Right atrium auricular region (tissue), 2 donors: ENCODE measurements around the gene STK32B. TPM values are rescaled to one million over a fixed set of nuclear protein-coding genes. Genes with fewer than 3 reads are reported as not detected.
"Not testable (repeated sequence)": the region's sequence is repeated elsewhere in the genome, so short reads cannot be mapped to it uniquely, and the experiment has no call there.

Source experiments
- DNase-seq: peaks from one replicate; pipeline ENCODE4 v3.0.0-alpha.2; 2019; ENCODE audit warnings: low spot score
- H3K27ac ChIP-seq, 2 donors: fragments of 200-600 bp; sonication (generic); 1 replicate in 1 of 2; 2 replicates in 1 of 2; pipeline ENCODE4 v1.5.1; 2016 to 2019
- H3K27me3 ChIP-seq, 2 donors: fragments of 200-600 bp; sonication (generic); one replicate each; pipeline versions ENCODE4 v1.5.1 to v1.6.0; 2017 to 2019
- H3K36me3 ChIP-seq: fragments of 200-600 bp; sonication (generic); one replicate; pipeline ENCODE4 v1.5.1; 2016
- H3K4me1 ChIP-seq, 2 donors: fragments of 200-600 bp; sonication (generic); one replicate each; pipeline versions ENCODE4 v1.5.1 to v1.6.0; 2017 to 2019
- H3K4me3 ChIP-seq, 2 donors: fragments of 200-600 bp; sonication (generic); 1 replicate in 1 of 2; 2 replicates in 1 of 2; pipeline ENCODE4 v1.5.1; 2017 to 2019; ENCODE audit warnings: mild to moderate bottlenecking in 1 of 2, moderate library complexity in 1 of 2
- H3K9me3 ChIP-seq, 2 donors: fragments of 200-600 bp; sonication (generic); one replicate each; pipeline ENCODE4 v1.5.1; 2019
- total RNA-seq, 2 donors: library from RNA; depleted of rRNA; stranded (reverse); fragments of >200 nt; gene quantifications; one replicate each; pipeline ENCODE4 v1.1.0, GENCODE V29; 2016
- TF ChIP-seq, protein P1 (sequence below), 2 donors: fragments of 200-600 bp; sonication (generic); IDR thresholded peaks; one replicate each; pipeline ENCODE4 v1.5.1; 2019; ENCODE audit warnings: antibody characterized with exemption in 2 of 2

The STK32B gene
- total RNA-seq, 2 donors from 2014 or later, result 0.31 to 0.59 TPM

- Histone ChIP-seq H3K9me3 (no peaks in the 10 kb centered on the region), H3K27me3 (no peaks in the 10 kb centered on the region), H3K36me3 (no peaks in the 10 kb centered on the region), H3K4me3 (no peak overlapping the region), H3K27ac (no peak overlapping the region), H3K4me1 (no peaks in the 10 kb centered on the region)
- TF ChIP-seq, protein P1, sequence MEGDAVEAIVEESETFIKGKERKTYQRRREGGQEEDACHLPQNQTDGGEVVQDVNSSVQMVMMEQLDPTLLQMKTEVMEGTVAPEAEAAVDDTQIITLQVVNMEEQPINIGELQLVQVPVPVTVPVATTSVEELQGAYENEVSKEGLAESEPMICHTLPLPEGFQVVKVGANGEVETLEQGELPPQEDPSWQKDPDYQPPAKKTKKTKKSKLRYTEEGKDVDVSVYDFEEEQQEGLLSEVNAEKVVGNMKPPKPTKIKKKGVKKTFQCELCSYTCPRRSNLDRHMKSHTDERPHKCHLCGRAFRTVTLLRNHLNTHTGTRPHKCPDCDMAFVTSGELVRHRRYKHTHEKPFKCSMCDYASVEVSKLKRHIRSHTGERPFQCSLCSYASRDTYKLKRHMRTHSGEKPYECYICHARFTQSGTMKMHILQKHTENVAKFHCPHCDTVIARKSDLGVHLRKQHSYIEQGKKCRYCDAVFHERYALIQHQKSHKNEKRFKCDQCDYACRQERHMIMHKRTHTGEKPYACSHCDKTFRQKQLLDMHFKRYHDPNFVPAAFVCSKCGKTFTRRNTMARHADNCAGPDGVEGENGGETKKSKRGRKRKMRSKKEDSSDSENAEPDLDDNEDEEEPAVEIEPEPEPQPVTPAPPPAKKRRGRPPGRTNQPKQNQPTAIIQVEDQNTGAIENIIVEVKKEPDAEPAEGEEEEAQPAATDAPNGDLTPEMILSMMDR (IDR thresholded peaks at IDR 0.05), result no peak
- no peak for DNase-seq
Measured at GRCh38 chr4:5278213-5278612, 226.9 kb downstream of the STK32B start.

GRCh38 chr4:5280069-5280468, 228.8 kb downstream of the STK32B start:
- H3K4me1 ChIP-seq, H3K27ac ChIP-seq, H3K4me3 ChIP-seq, H3K9me3 ChIP-seq, H3K36me3 ChIP-seq, DNase-seq, H3K27me3 ChIP-seq: not testable (repeated sequence)

GRCh38 chr4:5280828-5281227, 229.5 kb downstream of the STK32B start:
- DNase-seq, result no peak
- Histone ChIP-seq H3K4me1 (no peaks in the 10 kb centered on the region), H3K4me3 (no peak overlapping the region), H3K27ac (no peak overlapping the region), H3K36me3 (no peaks in the 10 kb centered on the region), H3K27me3 (no peaks in the 10 kb centered on the region), H3K9me3 (no peaks in the 10 kb centered on the region)
- TF ChIP-seq, protein P1 (IDR thresholded peaks at IDR 0.05), result no peak

GRCh38 chr4:5283837-5284236, 232.6 kb downstream of the STK32B start:
- no peaks in the 10 kb centered on the region for H3K36me3 ChIP-seq

DNA sequence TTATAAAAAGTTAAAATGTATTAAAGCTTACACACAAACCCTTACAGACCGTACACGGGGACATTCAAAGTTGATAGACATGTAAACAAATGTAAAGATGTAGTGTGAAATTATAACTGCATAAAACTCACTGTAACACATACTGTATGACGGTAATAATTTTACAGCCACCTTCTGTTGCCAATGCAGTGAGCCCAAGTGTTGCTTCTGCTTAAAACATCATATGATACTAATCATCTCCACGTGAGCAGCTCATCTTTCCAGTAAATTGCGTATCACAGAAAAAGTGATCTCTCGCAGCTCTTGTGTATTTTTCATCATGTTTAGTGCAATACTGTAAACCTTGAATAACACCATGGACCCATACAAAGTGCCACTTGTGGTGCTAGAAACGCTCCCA, 233.2 kb downstream of the STK32B start:
- Histone ChIP-seq H3K36me3 (no peaks in the 10 kb centered on the region), H3K4me1 (no peaks in the 10 kb centered on the region), H3K9me3 (no peaks in the 10 kb centered on the region), H3K27me3 (no peaks in the 10 kb centered on the region), H3K27ac (no peak overlapping the region), H3K4me3 (no peak overlapping the region)
- TF ChIP-seq, protein P1 (IDR thresholded peaks at IDR 0.05), result no peak
- no peak for DNase-seq

More at GRCh38 chr4:5283837-5284236, 232.6 kb downstream of the STK32B start:
- TF ChIP-seq, protein P1 (IDR thresholded peaks at IDR 0.05), result no peak
- Histone ChIP-seq H3K9me3 (no peaks in the 10 kb centered on the region), H3K4me1 (no peaks in the 10 kb centered on the region), H3K27me3 (no peaks in the 10 kb centered on the region), H3K4me3 (no peak overlapping the region), H3K27ac (no peak overlapping the region)
- no peak for DNase-seq

DNA sequence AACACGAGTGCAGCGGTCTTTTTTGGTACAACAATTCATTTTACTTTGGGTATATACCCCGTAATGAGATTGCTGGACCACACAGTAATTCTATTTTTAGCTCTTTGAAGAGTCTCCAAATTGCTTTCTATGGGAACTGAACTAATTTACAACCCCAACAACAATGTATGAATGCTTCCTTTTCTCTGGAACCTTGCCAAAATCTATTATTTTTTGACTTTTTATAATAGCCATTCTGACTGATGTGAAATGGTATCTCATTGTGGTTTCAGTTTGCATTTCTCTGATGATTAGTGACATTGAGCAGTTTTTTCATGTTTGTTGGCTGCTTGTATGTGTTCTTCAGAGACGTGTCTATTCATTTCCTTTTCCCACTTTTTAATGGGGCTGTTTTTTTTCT, 240.8 kb downstream of the STK32B start:
- H3K27ac ChIP-seq, result no peak overlapping the region
- H3K9me3 ChIP-seq, result peaks cover 0 to 7% of the 10 kb centered on the region in 2 donors
- TF ChIP-seq, protein P1 (IDR thresholded peaks at IDR 0.05), result no peak
- H3K4me3 ChIP-seq, result no peak overlapping the region
- no peak for DNase-seq
- H3K4me1 ChIP-seq, result no peaks in the 10 kb centered on the region
- H3K36me3 ChIP-seq, result no peaks in the 10 kb centered on the region
- no peaks in the 10 kb centered on the region for H3K27me3 ChIP-seq

DNA sequence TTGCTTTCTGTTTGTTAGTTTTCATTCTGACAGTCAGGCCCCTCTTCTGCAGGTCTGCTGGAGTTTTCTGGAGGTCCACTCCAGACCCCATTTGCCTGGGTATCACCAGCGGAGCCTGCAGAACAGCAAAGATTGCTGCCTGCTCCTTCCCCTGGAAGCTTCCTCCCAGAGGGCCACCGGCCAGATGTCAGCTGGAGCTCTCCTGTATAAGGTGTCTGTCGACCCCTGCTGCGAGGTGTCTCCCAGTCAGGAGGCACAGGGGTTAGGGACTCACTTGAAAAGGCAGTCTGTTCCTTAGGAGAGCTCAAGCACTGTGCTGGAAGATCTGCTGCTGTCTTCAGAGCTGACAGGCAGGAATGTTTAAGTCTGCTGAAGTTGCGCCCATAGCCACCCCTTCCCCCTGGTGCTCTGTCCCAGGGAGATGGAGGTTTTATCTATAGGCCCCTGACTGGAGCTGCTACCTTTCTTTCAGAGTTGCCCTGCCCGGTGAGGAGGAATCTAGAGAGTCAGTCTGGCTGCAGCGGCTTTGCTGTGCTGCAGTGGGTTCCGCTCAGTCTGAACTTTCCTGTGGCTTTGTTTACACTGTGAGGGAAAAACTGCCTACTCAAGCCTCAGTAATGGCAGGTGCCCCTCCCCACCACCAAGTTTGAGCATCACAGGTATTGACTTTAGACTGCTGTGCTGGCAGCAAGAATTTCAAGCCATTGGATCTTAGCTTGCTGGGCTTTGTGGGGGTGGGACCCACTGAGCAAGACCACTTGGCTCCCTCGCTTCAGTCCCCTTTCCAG, 246.9 kb downstream of the STK32B start:
- not testable (repeated sequence) for H3K36me3 ChIP-seq, H3K27ac ChIP-seq, H3K9me3 ChIP-seq, H3K4me3 ChIP-seq, H3K4me1 ChIP-seq, DNase-seq, H3K27me3 ChIP-seq
